SK-N-SH (cell line): ENCODE results near the gene GLG1.

Experiments
- CHD2 ChIP-seq: fragments of 150-350 bp; IDR thresholded peaks from 2 replicates; pipeline ENCODE4 v1.6.1; 2018; ENCODE audit warnings: low read length; ENCODE audit not compliant: partially characterized antibody
- JUND ChIP-seq: IDR thresholded peaks from 2 replicates; pipeline ENCODE4 v1.4.0; 2012
- MXI1 ChIP-seq: IDR thresholded peaks from 2 replicates; pipeline ENCODE4 v1.6.1; 2012; ENCODE audit warnings: mild to moderate bottlenecking, low read depth, low read length, improper control_type of control experiment
- NFIC ChIP-seq: IDR thresholded peaks from 2 replicates; pipeline ENCODE4 v1.4.0; 2012; ENCODE audit warnings: borderline replicate concordance
- POLR2AphosphoS5 ChIP-seq: IDR thresholded peaks from 2 replicates; pipeline ENCODE4 v1.6.1; 2012; ENCODE audit warnings: low read depth, low read length
- RAD21 ChIP-seq: IDR thresholded peaks from 2 replicates; pipeline ENCODE4 v1.6.1; 2012; ENCODE audit warnings: mild to moderate bottlenecking, low read length
- SMC3 ChIP-seq: IDR thresholded peaks from 2 replicates; pipeline ENCODE4 v1.6.1; 2012; ENCODE audit warnings: low read depth, low read length, improper control_type of control experiment
- TEAD4 ChIP-seq: IDR thresholded peaks from 2 replicates; pipeline ENCODE4 v1.4.0; 2012; ENCODE audit warnings: mild to moderate bottlenecking, borderline replicate concordance; ENCODE audit not compliant: insufficient read depth
- TF ChIP-seq, protein P1 (sequence below): fragments of 200-600 bp; sonication (generic); IDR thresholded peaks from 2 replicates; pipeline ENCODE4 v1.6.1; 2017; ENCODE audit warnings: antibody characterized with exemption, mild to moderate bottlenecking, moderate library complexity
- TF ChIP-seq, protein P2 (sequence below): IDR thresholded peaks from 2 replicates; pipeline ENCODE4 v1.4.0; 2012; ENCODE audit warnings: low read depth

DNA sequence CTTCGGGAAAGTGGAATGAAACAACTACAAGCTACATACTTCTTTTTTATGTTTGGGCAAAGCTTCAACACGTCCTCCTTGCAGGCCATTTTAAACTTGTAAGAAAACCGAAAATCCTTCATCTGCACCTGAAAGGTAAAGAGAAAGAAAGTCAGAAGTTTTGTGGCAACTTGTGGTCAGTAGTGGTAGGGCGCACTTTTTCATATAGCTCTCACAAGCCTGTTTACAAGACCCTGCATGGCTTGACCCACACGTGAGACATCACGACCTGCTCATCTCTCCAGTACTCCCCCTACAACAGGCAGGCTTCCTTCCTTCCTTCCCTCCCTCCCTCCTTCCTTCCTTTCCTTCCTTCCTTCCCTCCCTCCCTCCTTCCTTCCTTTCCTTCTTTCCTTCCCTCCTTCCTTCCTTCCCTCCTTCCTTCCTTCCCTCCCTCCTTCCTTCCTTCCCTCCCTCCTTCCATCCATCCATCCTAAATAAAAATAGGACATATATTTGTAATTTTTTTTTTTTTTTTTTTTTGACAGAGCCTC lies 136.9 kb downstream of the GLG1 start:
- TF ChIP-seq MXI1 = no peak
- TF ChIP-seq, protein P1, sequence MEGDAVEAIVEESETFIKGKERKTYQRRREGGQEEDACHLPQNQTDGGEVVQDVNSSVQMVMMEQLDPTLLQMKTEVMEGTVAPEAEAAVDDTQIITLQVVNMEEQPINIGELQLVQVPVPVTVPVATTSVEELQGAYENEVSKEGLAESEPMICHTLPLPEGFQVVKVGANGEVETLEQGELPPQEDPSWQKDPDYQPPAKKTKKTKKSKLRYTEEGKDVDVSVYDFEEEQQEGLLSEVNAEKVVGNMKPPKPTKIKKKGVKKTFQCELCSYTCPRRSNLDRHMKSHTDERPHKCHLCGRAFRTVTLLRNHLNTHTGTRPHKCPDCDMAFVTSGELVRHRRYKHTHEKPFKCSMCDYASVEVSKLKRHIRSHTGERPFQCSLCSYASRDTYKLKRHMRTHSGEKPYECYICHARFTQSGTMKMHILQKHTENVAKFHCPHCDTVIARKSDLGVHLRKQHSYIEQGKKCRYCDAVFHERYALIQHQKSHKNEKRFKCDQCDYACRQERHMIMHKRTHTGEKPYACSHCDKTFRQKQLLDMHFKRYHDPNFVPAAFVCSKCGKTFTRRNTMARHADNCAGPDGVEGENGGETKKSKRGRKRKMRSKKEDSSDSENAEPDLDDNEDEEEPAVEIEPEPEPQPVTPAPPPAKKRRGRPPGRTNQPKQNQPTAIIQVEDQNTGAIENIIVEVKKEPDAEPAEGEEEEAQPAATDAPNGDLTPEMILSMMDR = no peak
- no peak for TF ChIP-seq POLR2AphosphoS5
- TF ChIP-seq JUND = no peak
- no peak for TF ChIP-seq NFIC
- no peak for TF ChIP-seq TEAD4
- TF ChIP-seq, protein P2, sequence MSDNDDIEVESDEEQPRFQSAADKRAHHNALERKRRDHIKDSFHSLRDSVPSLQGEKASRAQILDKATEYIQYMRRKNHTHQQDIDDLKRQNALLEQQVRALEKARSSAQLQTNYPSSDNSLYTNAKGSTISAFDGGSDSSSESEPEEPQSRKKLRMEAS = no peak
- TF ChIP-seq RAD21 = no peak
- TF ChIP-seq CHD2 = no peak
- TF ChIP-seq SMC3 = no peak
